K562 (cell line): Measurements from ENCODE around the gene RAE1. TPM values are rescaled to one million over a fixed set of nuclear protein-coding genes. Genes with fewer than 3 reads are reported as not detected.

Experiments used
- EGR1 ChIP-seq: fragments of 450-650 bp; conservative IDR thresholded peaks from 2 replicates; pipeline ENCODE4 v1.6.1; 2017; ENCODE audit warnings: mild to moderate bottlenecking
- FOS ChIP-seq: IDR thresholded peaks from 3 replicates; pipeline ENCODE4 v1.6.1; 2011; ENCODE audit not compliant: insufficient read length; ENCODE audit errors: extremely low read depth
- NFIC ChIP-seq: fragments of 450-650 bp; IDR thresholded peaks from 2 replicates; pipeline ENCODE4 v1.6.1; 2017; ENCODE audit warnings: mild to moderate bottlenecking, inconsistent platforms
- SMAD4 ChIP-seq: fragments of 250-450 bp; sonication (Bioruptor Pico); conservative IDR thresholded peaks from 2 replicates; pipeline ENCODE4 v1.8.0; 2021; ENCODE audit warnings: inconsistent platforms, mild to moderate bottlenecking, moderate library complexity
- polyA plus RNA-seq, 8 experiments: library from polyadenylated mRNA; depleted of rRNA in 4 of 8; stranded (reverse) in 5 of 8; unstranded in 3 of 8; fragments of >200 nt; fragmentation: Nextera tagmentation in 2 of 8; fragmentation: Illumina TruSeq in 1 of 8; extraction: Ambion mirVana in 2 of 8; extraction: Trizol in 1 of 8; gene quantifications; 2 replicates each; pipeline versions ENCODE4 v1.2.1 to v1.2.3, GENCODE V29; 2011 to 2014; ENCODE audit warnings: inconsistent platforms in 1 of 8, missing spikeins in 1 of 8
- total RNA-seq, 7 experiments: library from RNA; depleted of rRNA in 6 of 7; stranded (reverse); fragments of >200 nt in 6 of 7; fragmentation: Illumina TruSeq in 2 of 7; extraction: Trizol in 2 of 7; gene quantifications; 2 replicates each; pipeline versions ENCODE4 v1.2.1 to v1.2.3, GENCODE V29; 2011 to 2021; ENCODE audit warnings: low replicate concordance in 1 of 7
- TF ChIP-seq, protein P1 (sequence below): fragments of 450-650 bp; IDR thresholded peaks from 2 replicates; pipeline ENCODE4 v1.6.1; 2016; ENCODE audit warnings: mild to moderate bottlenecking, moderate library complexity
- TF ChIP-seq, protein P2 (sequence below): fragments of 250-450 bp; sonication (Bioruptor Pico); IDR thresholded peaks from 2 replicates; pipeline ENCODE4 v1.5.0; 2021; ENCODE audit warnings: mild to moderate bottlenecking, borderline replicate concordance
- TF ChIP-seq, protein P3 (sequence below): fragments of 450-650 bp; conservative IDR thresholded peaks from 2 replicates; pipeline ENCODE4 v1.6.1; 2016; ENCODE audit warnings: missing genetic modification characterization, low read depth, mild to moderate bottlenecking, missing compliant biosample characterization, moderate library complexity
- TF ChIP-seq, protein P4 (sequence below): fragments of 200-400 bp; formaldehyde crosslinking; IDR thresholded peaks from 2 replicates; pipeline ENCODE4 v1.6.1; 2017; ENCODE audit warnings: mild to moderate bottlenecking, low read depth, low read length, moderate library complexity

Gene RAE1
- total and polyA plus RNA-seq, 9 of the 15 experiments (the other 6 are each of a cell fraction or from before 2014, with no cell fraction given): 33.7 to 248 (median 77.7) TPM

- TF ChIP-seq, protein P1, sequence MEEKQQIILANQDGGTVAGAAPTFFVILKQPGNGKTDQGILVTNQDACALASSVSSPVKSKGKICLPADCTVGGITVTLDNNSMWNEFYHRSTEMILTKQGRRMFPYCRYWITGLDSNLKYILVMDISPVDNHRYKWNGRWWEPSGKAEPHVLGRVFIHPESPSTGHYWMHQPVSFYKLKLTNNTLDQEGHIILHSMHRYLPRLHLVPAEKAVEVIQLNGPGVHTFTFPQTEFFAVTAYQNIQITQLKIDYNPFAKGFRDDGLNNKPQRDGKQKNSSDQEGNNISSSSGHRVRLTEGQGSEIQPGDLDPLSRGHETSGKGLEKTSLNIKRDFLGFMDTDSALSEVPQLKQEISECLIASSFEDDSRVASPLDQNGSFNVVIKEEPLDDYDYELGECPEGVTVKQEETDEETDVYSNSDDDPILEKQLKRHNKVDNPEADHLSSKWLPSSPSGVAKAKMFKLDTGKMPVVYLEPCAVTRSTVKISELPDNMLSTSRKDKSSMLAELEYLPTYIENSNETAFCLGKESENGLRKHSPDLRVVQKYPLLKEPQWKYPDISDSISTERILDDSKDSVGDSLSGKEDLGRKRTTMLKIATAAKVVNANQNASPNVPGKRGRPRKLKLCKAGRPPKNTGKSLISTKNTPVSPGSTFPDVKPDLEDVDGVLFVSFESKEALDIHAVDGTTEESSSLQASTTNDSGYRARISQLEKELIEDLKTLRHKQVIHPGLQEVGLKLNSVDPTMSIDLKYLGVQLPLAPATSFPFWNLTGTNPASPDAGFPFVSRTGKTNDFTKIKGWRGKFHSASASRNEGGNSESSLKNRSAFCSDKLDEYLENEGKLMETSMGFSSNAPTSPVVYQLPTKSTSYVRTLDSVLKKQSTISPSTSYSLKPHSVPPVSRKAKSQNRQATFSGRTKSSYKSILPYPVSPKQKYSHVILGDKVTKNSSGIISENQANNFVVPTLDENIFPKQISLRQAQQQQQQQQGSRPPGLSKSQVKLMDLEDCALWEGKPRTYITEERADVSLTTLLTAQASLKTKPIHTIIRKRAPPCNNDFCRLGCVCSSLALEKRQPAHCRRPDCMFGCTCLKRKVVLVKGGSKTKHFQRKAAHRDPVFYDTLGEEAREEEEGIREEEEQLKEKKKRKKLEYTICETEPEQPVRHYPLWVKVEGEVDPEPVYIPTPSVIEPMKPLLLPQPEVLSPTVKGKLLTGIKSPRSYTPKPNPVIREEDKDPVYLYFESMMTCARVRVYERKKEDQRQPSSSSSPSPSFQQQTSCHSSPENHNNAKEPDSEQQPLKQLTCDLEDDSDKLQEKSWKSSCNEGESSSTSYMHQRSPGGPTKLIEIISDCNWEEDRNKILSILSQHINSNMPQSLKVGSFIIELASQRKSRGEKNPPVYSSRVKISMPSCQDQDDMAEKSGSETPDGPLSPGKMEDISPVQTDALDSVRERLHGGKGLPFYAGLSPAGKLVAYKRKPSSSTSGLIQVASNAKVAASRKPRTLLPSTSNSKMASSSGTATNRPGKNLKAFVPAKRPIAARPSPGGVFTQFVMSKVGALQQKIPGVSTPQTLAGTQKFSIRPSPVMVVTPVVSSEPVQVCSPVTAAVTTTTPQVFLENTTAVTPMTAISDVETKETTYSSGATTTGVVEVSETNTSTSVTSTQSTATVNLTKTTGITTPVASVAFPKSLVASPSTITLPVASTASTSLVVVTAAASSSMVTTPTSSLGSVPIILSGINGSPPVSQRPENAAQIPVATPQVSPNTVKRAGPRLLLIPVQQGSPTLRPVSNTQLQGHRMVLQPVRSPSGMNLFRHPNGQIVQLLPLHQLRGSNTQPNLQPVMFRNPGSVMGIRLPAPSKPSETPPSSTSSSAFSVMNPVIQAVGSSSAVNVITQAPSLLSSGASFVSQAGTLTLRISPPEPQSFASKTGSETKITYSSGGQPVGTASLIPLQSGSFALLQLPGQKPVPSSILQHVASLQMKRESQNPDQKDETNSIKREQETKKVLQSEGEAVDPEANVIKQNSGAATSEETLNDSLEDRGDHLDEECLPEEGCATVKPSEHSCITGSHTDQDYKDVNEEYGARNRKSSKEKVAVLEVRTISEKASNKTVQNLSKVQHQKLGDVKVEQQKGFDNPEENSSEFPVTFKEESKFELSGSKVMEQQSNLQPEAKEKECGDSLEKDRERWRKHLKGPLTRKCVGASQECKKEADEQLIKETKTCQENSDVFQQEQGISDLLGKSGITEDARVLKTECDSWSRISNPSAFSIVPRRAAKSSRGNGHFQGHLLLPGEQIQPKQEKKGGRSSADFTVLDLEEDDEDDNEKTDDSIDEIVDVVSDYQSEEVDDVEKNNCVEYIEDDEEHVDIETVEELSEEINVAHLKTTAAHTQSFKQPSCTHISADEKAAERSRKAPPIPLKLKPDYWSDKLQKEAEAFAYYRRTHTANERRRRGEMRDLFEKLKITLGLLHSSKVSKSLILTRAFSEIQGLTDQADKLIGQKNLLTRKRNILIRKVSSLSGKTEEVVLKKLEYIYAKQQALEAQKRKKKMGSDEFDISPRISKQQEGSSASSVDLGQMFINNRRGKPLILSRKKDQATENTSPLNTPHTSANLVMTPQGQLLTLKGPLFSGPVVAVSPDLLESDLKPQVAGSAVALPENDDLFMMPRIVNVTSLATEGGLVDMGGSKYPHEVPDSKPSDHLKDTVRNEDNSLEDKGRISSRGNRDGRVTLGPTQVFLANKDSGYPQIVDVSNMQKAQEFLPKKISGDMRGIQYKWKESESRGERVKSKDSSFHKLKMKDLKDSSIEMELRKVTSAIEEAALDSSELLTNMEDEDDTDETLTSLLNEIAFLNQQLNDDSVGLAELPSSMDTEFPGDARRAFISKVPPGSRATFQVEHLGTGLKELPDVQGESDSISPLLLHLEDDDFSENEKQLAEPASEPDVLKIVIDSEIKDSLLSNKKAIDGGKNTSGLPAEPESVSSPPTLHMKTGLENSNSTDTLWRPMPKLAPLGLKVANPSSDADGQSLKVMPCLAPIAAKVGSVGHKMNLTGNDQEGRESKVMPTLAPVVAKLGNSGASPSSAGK: no peak
- TF ChIP-seq SMAD4 (CRISPR knock-in tag) (peak; percentile 84), FOS (no peak), NFIC (0 out of 2 replicates have a peak, but pooled peaks have one; percentile 11), EGR1 (peak; percentile 56; the same call in 1 of the 2 replicates)
- TF ChIP-seq, protein P2, sequence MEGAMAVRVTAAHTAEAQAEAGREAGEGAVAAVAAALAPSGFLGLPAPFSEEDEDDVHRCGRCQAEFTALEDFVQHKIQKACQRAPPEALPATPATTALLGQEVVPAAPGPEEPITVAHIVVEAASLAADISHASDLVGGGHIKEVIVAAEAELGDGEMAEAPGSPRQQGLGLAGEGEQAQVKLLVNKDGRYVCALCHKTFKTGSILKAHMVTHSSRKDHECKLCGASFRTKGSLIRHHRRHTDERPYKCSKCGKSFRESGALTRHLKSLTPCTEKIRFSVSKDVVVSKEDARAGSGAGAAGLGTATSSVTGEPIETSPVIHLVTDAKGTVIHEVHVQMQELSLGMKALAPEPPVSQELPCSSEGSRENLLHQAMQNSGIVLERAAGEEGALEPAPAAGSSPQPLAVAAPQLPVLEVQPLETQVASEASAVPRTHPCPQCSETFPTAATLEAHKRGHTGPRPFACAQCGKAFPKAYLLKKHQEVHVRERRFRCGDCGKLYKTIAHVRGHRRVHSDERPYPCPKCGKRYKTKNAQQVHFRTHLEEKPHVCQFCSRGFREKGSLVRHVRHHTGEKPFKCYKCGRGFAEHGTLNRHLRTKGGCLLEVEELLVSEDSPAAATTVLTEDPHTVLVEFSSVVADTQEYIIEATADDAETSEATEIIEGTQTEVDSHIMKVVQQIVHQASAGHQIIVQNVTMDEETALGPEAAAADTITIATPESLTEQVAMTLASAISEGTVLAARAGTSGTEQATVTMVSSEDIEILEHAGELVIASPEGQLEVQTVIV (CRISPR knock-in tag): no peak
- TF ChIP-seq, protein P3, sequence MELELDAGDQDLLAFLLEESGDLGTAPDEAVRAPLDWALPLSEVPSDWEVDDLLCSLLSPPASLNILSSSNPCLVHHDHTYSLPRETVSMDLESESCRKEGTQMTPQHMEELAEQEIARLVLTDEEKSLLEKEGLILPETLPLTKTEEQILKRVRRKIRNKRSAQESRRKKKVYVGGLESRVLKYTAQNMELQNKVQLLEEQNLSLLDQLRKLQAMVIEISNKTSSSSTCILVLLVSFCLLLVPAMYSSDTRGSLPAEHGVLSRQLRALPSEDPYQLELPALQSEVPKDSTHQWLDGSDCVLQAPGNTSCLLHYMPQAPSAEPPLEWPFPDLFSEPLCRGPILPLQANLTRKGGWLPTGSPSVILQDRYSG (tag): no peak
- TF ChIP-seq, protein P4, sequence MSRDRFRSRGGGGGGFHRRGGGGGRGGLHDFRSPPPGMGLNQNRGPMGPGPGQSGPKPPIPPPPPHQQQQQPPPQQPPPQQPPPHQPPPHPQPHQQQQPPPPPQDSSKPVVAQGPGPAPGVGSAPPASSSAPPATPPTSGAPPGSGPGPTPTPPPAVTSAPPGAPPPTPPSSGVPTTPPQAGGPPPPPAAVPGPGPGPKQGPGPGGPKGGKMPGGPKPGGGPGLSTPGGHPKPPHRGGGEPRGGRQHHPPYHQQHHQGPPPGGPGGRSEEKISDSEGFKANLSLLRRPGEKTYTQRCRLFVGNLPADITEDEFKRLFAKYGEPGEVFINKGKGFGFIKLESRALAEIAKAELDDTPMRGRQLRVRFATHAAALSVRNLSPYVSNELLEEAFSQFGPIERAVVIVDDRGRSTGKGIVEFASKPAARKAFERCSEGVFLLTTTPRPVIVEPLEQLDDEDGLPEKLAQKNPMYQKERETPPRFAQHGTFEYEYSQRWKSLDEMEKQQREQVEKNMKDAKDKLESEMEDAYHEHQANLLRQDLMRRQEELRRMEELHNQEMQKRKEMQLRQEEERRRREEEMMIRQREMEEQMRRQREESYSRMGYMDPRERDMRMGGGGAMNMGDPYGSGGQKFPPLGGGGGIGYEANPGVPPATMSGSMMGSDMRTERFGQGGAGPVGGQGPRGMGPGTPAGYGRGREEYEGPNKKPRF: no peak
Observed at GRCh38 chr20:57391439-57392301, 40.6 kb downstream of the RAE1 start (continued).
